Measurements from ENCODE around the gene TMEM258.

- no peak for TF ChIP-seq GATA2 (IDR thresholded peaks at IDR 0.05; ENCODE audit: low read depth, low read length)
- TF ChIP-seq GATA3 (IDR thresholded peaks at IDR 0.05; ENCODE audit: low read depth, low read length), result no peak
These were observed 53.0 kb downstream of the TMEM258 start for GRCh38 chr11:61739413-61739812.
